ENCODE data around the gene IL26.

Gene IL26

GRCh38 chr12:68173792-68174191 is 51.8 kb downstream of the IL26 start:
- H3K27me3 ChIP-seq (ENCODE audit: low read depth, low read length), result no peaks in the 10 kb centered on the region

GRCh38 chr12:68170726-68171125 is 54.9 kb downstream of the IL26 start:
- Histone ChIP-seq H3K27me3 (ENCODE audit: low read depth, low read length) (no peaks in the 10 kb centered on the region), H3K9me3 (ENCODE audit: control insufficient read depth in 1 of 2, low read length in 2 of 2) (no peaks in the 10 kb centered on the region), H3K27ac (ENCODE audit: low read length) (no peak overlapping the region), H3K4me3 (ENCODE audit: low read depth in 1 of 2, low read length in 2 of 2) (no peak overlapping the region), H3K4me1 (ENCODE audit: control insufficient read depth in 1 of 2, insufficient read depth in 2 of 2, low read length in 2 of 2) (no peaks in the 10 kb centered on the region), H3K36me3 (ENCODE audit: control insufficient read depth in 1 of 2, insufficient read depth in 2 of 2, low read length in 2 of 2) (no peaks in the 10 kb centered on the region)

More at GRCh38 chr12:68173792-68174191, 51.8 kb downstream of the IL26 start:
- Histone ChIP-seq H3K4me3 (ENCODE audit: low read depth in 1 of 2, low read length in 2 of 2) (no peak overlapping the region), H3K4me1 (ENCODE audit: control insufficient read depth in 1 of 2, insufficient read depth in 2 of 2, low read length in 2 of 2) (no peaks in the 10 kb centered on the region), H3K36me3 (ENCODE audit: control insufficient read depth in 1 of 2, insufficient read depth in 2 of 2, low read length in 2 of 2) (no peaks in the 10 kb centered on the region), H3K27ac (ENCODE audit: low read length) (no peak overlapping the region), H3K9me3 (ENCODE audit: control insufficient read depth in 1 of 2, low read length in 2 of 2) (no peaks in the 10 kb centered on the region)

GRCh38 chr12:68169213-68169889 is 56.3 kb downstream of the IL26 start:
- H3K4me3 ChIP-seq (ENCODE audit: low read depth in 1 of 2, low read length in 2 of 2), result no peak overlapping the region
- H3K36me3 ChIP-seq (ENCODE audit: control insufficient read depth in 1 of 2, insufficient read depth in 2 of 2, low read length in 2 of 2), result no peaks in the 10 kb centered on the region
- no peaks in the 10 kb centered on the region for H3K27me3 ChIP-seq (ENCODE audit: low read depth, low read length)
- no peaks in the 10 kb centered on the region for H3K4me1 ChIP-seq (ENCODE audit: control insufficient read depth in 1 of 2, insufficient read depth in 2 of 2, low read length in 2 of 2)
- no peaks in the 10 kb centered on the region for H3K9me3 ChIP-seq (ENCODE audit: control insufficient read depth in 1 of 2, low read length in 2 of 2)
- H3K27ac ChIP-seq (ENCODE audit: low read length), result no peak overlapping the region

- no peaks in the 10 kb centered on the region for H3K27me3 ChIP-seq (ENCODE audit: low read depth, low read length)
- no peaks in the 10 kb centered on the region for H3K4me1 ChIP-seq (ENCODE audit: control insufficient read depth in 1 of 2, insufficient read depth in 2 of 2, low read length in 2 of 2)
- H3K4me3 ChIP-seq (ENCODE audit: low read depth in 1 of 2, low read length in 2 of 2), result no peak overlapping the region
- H3K36me3 ChIP-seq (ENCODE audit: control insufficient read depth in 1 of 2, insufficient read depth in 2 of 2, low read length in 2 of 2), result no peaks in the 10 kb centered on the region
- no peak overlapping the region for H3K27ac ChIP-seq (ENCODE audit: low read length)
- H3K9me3 ChIP-seq (ENCODE audit: control insufficient read depth in 1 of 2, low read length in 2 of 2), result no peaks in the 10 kb centered on the region
These were observed 59.2 kb downstream of the IL26 start for GRCh38 chr12:68166317-68166831.

GRCh38 chr12:68163560-68164081 is 62.0 kb downstream of the IL26 start:
- H3K27me3 ChIP-seq (ENCODE audit: low read depth, low read length), result no peaks in the 10 kb centered on the region
- no peak overlapping the region for H3K4me3 ChIP-seq (ENCODE audit: low read depth in 1 of 2, low read length in 2 of 2)
- H3K27ac ChIP-seq (ENCODE audit: low read length), result no peak overlapping the region
- no peaks in the 10 kb centered on the region for H3K4me1 ChIP-seq (ENCODE audit: control insufficient read depth in 1 of 2, insufficient read depth in 2 of 2, low read length in 2 of 2)
- H3K9me3 ChIP-seq (ENCODE audit: control insufficient read depth in 1 of 2, low read length in 2 of 2), result no peaks in the 10 kb centered on the region
- H3K36me3 ChIP-seq (ENCODE audit: control insufficient read depth in 1 of 2, insufficient read depth in 2 of 2, low read length in 2 of 2), result no peaks in the 10 kb centered on the region

- Histone ChIP-seq H3K4me3 (ENCODE audit: low read depth in 1 of 2, low read length in 2 of 2) (no peak overlapping the region), H3K27ac (ENCODE audit: low read length) (no peak overlapping the region), H3K36me3 (ENCODE audit: control insufficient read depth in 1 of 2, insufficient read depth in 2 of 2, low read length in 2 of 2) (no peaks in the 10 kb centered on the region), H3K27me3 (ENCODE audit: low read depth, low read length) (no peaks in the 10 kb centered on the region), H3K9me3 (ENCODE audit: control insufficient read depth in 1 of 2, low read length in 2 of 2) (no peaks in the 10 kb centered on the region), H3K4me1 (ENCODE audit: control insufficient read depth in 1 of 2, insufficient read depth in 2 of 2, low read length in 2 of 2) (no peaks in the 10 kb centered on the region)
These were observed 63.2 kb downstream of the IL26 start for GRCh38 chr12:68162374-68162773.

- Histone ChIP-seq H3K27ac (ENCODE audit: low read length) (no peak within 1 kb of the TSS), H3K9me3 (ENCODE audit: control insufficient read depth in 1 of 2, low read length in 2 of 2) (no peaks in the 10 kb centered on the region), H3K27me3 (ENCODE audit: low read depth, low read length) (no peaks in the 10 kb centered on the region), H3K4me3 (ENCODE audit: low read depth in 1 of 2, low read length in 2 of 2) (no peak within 1 kb of the TSS), H3K36me3 (ENCODE audit: control insufficient read depth in 1 of 2, insufficient read depth in 2 of 2, low read length in 2 of 2) (no peaks in the 10 kb centered on the region), H3K4me1 (ENCODE audit: control insufficient read depth in 1 of 2, insufficient read depth in 2 of 2, low read length in 2 of 2) (no peaks in the 10 kb centered on the region)
These were observed 65.8 kb downstream of the IL26 start, which contains the start of gene IFNG for GRCh38 chr12:68159681-68160304. Gene IFNG (minus strand): TSS chr12:68159740. CDS start chr12:68159615, 125 bp downstream.

- Histone ChIP-seq H3K9me3 (ENCODE audit: control insufficient read depth in 1 of 2, low read length in 2 of 2) (no peaks in the 10 kb centered on the region), H3K27ac (ENCODE audit: low read length) (no peak overlapping the region), H3K27me3 (ENCODE audit: low read depth, low read length) (no peaks in the 10 kb centered on the region), H3K4me1 (ENCODE audit: control insufficient read depth in 1 of 2, insufficient read depth in 2 of 2, low read length in 2 of 2) (no peaks in the 10 kb centered on the region), H3K36me3 (ENCODE audit: control insufficient read depth in 1 of 2, insufficient read depth in 2 of 2, low read length in 2 of 2) (no peaks in the 10 kb centered on the region), H3K4me3 (ENCODE audit: low read depth in 1 of 2, low read length in 2 of 2) (no peak overlapping the region)
These were observed 67.2 kb downstream of the IL26 start for GRCh38 chr12:68158432-68158831.

- H3K36me3 ChIP-seq (ENCODE audit: control insufficient read depth in 1 of 2, insufficient read depth in 2 of 2, low read length in 2 of 2), result no peaks in the 10 kb centered on the region
- H3K4me3 ChIP-seq (ENCODE audit: low read depth in 1 of 2, low read length in 2 of 2), result no peak overlapping the region
These were observed 68.2 kb downstream of the IL26 start for GRCh38 chr12:68157380-68157779.

GRCh38 chr12:68156636-68157035 is 69.0 kb downstream of the IL26 start:
- Histone ChIP-seq H3K36me3 (ENCODE audit: control insufficient read depth in 1 of 2, insufficient read depth in 2 of 2, low read length in 2 of 2) (no peaks in the 10 kb centered on the region), H3K9me3 (ENCODE audit: control insufficient read depth in 1 of 2, low read length in 2 of 2) (no peaks in the 10 kb centered on the region), H3K27me3 (ENCODE audit: low read depth, low read length) (no peaks in the 10 kb centered on the region), H3K4me3 (ENCODE audit: low read depth in 1 of 2, low read length in 2 of 2) (no peak overlapping the region), H3K27ac (ENCODE audit: low read length) (no peak overlapping the region), H3K4me1 (ENCODE audit: control insufficient read depth in 1 of 2, insufficient read depth in 2 of 2, low read length in 2 of 2) (no peaks in the 10 kb centered on the region)

More at GRCh38 chr12:68157380-68157779, 68.2 kb downstream of the IL26 start:
- Histone ChIP-seq H3K4me1 (ENCODE audit: control insufficient read depth in 1 of 2, insufficient read depth in 2 of 2, low read length in 2 of 2) (no peaks in the 10 kb centered on the region), H3K27me3 (ENCODE audit: low read depth, low read length) (no peaks in the 10 kb centered on the region), H3K9me3 (ENCODE audit: control insufficient read depth in 1 of 2, low read length in 2 of 2) (no peaks in the 10 kb centered on the region), H3K27ac (ENCODE audit: low read length) (no peak overlapping the region)

- Histone ChIP-seq H3K4me1 (ENCODE audit: control insufficient read depth in 1 of 2, insufficient read depth in 2 of 2, low read length in 2 of 2) (no peaks in the 10 kb centered on the region), H3K27me3 (ENCODE audit: low read depth, low read length) (no peaks in the 10 kb centered on the region), H3K36me3 (ENCODE audit: control insufficient read depth in 1 of 2, insufficient read depth in 2 of 2, low read length in 2 of 2) (no peaks in the 10 kb centered on the region), H3K4me3 (ENCODE audit: low read depth in 1 of 2, low read length in 2 of 2) (no peak overlapping the region), H3K9me3 (ENCODE audit: control insufficient read depth in 1 of 2, low read length in 2 of 2) (no peaks in the 10 kb centered on the region), H3K27ac (ENCODE audit: low read length) (no peak overlapping the region)
These were observed 70.8 kb downstream of the IL26 start for GRCh38 chr12:68154779-68155178.

Measured in muscle layer of duodenum (tissue), 2 donors.